ENCODE results near the gene TEX54. TPM values are rescaled to one million over a fixed set of nuclear protein-coding genes. Genes with fewer than 3 reads are reported as not detected.
A peak's percentile ranks its signal among the peaks of the same experiment; 100 is the strongest.

TEX54 gene
- total and polyA plus RNA-seq, 2 of the 13 experiments (the other 11 are each of a cell fraction or from before 2014, with no cell fraction given), result not detected

DNA sequence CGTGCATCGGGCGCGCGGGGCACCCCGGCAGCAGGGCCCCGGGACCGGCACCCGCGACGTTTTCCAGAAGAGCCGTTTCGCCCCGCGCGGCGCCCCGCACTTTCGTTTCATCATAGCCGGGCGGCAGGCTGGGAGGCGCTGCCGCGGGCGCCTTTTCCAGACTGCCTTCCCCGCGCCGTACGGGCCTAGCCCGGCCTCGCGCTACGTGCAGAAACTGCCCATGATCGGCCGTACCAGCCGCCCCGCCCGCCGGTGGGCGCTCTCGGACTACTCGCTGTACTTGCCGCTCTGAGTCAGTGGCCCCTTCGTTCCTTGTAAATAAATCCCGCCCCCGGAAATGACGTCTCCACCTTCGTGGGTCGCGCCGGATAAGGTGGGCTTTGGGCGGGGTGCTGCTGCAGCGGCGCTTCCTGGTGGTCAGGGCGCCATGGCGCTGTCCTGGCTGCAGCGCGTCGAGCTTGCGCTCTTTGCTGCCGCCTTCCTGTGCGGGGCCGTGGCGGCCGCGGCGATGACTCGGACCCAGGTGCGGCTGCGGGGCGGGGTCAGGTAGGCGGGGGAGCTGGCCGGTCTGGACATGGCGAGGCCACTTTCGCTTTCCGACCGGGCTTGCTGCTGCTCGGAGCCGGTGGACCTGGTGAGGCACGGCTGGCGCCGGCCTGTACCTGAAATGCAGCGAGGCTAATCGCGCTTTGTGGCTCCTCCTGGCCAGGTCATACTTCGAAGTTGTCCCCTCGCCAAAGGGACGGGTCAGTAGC, 45.5 kb downstream of the TEX54 start, which contains the start of gene TMEM179B (continued):
- TF ChIP-seq, protein P1, sequence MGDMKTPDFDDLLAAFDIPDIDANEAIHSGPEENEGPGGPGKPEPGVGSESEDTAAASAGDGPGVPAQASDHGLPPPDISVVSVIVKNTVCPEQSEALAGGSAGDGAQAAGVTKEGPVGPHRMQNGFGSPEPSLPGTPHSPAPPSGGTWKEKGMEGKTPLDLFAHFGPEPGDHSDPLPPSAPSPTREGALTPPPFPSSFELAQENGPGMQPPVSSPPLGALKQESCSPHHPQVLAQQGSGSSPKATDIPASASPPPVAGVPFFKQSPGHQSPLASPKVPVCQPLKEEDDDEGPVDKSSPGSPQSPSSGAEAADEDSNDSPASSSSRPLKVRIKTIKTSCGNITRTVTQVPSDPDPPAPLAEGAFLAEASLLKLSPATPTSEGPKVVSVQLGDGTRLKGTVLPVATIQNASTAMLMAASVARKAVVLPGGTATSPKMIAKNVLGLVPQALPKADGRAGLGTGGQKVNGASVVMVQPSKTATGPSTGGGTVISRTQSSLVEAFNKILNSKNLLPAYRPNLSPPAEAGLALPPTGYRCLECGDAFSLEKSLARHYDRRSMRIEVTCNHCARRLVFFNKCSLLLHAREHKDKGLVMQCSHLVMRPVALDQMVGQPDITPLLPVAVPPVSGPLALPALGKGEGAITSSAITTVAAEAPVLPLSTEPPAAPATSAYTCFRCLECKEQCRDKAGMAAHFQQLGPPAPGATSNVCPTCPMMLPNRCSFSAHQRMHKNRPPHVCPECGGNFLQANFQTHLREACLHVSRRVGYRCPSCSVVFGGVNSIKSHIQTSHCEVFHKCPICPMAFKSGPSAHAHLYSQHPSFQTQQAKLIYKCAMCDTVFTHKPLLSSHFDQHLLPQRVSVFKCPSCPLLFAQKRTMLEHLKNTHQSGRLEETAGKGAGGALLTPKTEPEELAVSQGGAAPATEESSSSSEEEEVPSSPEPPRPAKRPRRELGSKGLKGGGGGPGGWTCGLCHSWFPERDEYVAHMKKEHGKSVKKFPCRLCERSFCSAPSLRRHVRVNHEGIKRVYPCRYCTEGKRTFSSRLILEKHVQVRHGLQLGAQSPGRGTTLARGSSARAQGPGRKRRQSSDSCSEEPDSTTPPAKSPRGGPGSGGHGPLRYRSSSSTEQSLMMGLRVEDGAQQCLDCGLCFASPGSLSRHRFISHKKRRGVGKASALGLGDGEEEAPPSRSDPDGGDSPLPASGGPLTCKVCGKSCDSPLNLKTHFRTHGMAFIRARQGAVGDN (CRISPR knock-in tag; IDR thresholded peaks at IDR 0.05), result peak; percentile 91
- TF ChIP-seq RXRB (CRISPR knock-in tag; IDR thresholded peaks at IDR 0.05; ENCODE audit: borderline replicate concordance) (peak; percentile 75; the same call in 1 of the 2 replicates), SIX1 (CRISPR knock-in tag; IDR thresholded peaks at IDR 0.05; ENCODE audit: borderline replicate concordance) (no peak), ZNF446 (CRISPR knock-in tag; IDR thresholded peaks at IDR 0.05) (peak; percentile 81), JARID2 (CRISPR knock-in tag; IDR thresholded peaks at IDR 0.05; ENCODE audit: insufficient replicate concordance) (peak; percentile 29), HMG20A (CRISPR knock-in tag; IDR thresholded peaks at IDR 0.05; ENCODE audit: borderline replicate concordance) (peak; percentile 44; the same call in 1 of the 2 replicates), ZNF484 (CRISPR knock-in tag; IDR thresholded peaks at IDR 0.05; ENCODE audit: borderline replicate concordance, low read depth) (no peak), KLF12 (CRISPR knock-in tag; IDR thresholded peaks at IDR 0.05; ENCODE audit: borderline replicate concordance) (0 out of 2 replicates have a peak, but pooled peaks have one; percentile 21), ZNF234 (CRISPR knock-in tag; conservative IDR thresholded peaks at IDR 0.05) (0 out of 2 replicates have a peak, but pooled peaks have one; percentile 69), TCF12 (IDR thresholded peaks at IDR 0.05) (no peak), TCF12 (CRISPR knock-in tag; IDR thresholded peaks at IDR 0.05) (peak; percentile 67; the same call in 1 of the 2 replicates), FLYWCH1 (CRISPR knock-in tag; IDR thresholded peaks at IDR 0.05) (0 out of 2 replicates have a peak, but pooled peaks have one; percentile 86)
- TF ChIP-seq, protein P2, sequence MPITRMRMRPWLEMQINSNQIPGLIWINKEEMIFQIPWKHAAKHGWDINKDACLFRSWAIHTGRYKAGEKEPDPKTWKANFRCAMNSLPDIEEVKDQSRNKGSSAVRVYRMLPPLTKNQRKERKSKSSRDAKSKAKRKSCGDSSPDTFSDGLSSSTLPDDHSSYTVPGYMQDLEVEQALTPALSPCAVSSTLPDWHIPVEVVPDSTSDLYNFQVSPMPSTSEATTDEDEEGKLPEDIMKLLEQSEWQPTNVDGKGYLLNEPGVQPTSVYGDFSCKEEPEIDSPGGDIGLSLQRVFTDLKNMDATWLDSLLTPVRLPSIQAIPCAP (CRISPR knock-in tag; IDR thresholded peaks at IDR 0.05; ENCODE audit: low read depth), result peak; percentile 98
- TF ChIP-seq, protein P3, sequence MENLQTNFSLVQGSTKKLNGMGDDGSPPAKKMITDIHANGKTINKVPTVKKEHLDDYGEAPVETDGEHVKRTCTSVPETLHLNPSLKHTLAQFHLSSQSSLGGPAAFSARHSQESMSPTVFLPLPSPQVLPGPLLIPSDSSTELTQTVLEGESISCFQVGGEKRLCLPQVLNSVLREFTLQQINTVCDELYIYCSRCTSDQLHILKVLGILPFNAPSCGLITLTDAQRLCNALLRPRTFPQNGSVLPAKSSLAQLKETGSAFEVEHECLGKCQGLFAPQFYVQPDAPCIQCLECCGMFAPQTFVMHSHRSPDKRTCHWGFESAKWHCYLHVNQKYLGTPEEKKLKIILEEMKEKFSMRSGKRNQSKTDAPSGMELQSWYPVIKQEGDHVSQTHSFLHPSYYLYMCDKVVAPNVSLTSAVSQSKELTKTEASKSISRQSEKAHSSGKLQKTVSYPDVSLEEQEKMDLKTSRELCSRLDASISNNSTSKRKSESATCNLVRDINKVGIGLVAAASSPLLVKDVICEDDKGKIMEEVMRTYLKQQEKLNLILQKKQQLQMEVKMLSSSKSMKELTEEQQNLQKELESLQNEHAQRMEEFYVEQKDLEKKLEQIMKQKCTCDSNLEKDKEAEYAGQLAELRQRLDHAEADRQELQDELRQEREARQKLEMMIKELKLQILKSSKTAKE (CRISPR knock-in tag; IDR thresholded peaks at IDR 0.05; ENCODE audit: borderline replicate concordance), result 0 out of 2 replicates have a peak, but pooled peaks have one; percentile 5
- TF ChIP-seq, protein P4, sequence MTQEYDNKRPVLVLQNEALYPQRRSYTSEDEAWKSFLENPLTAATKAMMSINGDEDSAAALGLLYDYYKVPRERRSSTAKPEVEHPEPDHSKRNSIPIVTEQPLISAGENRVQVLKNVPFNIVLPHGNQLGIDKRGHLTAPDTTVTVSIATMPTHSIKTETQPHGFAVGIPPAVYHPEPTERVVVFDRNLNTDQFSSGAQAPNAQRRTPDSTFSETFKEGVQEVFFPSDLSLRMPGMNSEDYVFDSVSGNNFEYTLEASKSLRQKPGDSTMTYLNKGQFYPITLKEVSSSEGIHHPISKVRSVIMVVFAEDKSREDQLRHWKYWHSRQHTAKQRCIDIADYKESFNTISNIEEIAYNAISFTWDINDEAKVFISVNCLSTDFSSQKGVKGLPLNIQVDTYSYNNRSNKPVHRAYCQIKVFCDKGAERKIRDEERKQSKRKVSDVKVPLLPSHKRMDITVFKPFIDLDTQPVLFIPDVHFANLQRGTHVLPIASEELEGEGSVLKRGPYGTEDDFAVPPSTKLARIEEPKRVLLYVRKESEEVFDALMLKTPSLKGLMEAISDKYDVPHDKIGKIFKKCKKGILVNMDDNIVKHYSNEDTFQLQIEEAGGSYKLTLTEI (CRISPR knock-in tag; conservative IDR thresholded peaks at IDR 0.05), result no peak
- TF ChIP-seq, protein P5, sequence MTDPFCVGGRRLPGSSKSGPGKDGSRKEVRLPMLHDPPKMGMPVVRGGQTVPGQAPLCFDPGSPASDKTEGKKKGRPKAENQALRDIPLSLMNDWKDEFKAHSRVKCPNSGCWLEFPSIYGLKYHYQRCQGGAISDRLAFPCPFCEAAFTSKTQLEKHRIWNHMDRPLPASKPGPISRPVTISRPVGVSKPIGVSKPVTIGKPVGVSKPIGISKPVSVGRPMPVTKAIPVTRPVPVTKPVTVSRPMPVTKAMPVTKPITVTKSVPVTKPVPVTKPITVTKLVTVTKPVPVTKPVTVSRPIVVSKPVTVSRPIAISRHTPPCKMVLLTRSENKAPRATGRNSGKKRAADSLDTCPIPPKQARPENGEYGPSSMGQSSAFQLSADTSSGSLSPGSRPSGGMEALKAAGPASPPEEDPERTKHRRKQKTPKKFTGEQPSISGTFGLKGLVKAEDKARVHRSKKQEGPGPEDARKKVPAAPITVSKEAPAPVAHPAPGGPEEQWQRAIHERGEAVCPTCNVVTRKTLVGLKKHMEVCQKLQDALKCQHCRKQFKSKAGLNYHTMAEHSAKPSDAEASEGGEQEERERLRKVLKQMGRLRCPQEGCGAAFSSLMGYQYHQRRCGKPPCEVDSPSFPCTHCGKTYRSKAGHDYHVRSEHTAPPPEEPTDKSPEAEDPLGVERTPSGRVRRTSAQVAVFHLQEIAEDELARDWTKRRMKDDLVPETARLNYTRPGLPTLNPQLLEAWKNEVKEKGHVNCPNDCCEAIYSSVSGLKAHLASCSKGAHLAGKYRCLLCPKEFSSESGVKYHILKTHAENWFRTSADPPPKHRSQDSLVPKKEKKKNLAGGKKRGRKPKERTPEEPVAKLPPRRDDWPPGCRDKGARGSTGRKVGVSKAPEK (CRISPR knock-in tag; IDR thresholded peaks at IDR 0.05; ENCODE audit: borderline replicate concordance), result 0 out of 2 replicates have a peak, but pooled peaks have one; percentile 79
